Suprapubic skin (tissue), 4 donors: Measurements from ENCODE around the gene UBE2A. TPM values are rescaled to one million over a fixed set of nuclear protein-coding genes. Genes with fewer than 3 reads are reported as not detected.
A peak's percentile ranks its signal among the peaks of the same experiment; 100 is the strongest.

Experiments
- DNase-seq, 2 donors: peaks; one replicate each; pipeline ENCODE4 v3.0.0-alpha.2; 2019; ENCODE audit warnings: low spot score in 2 of 2
- H3K27ac ChIP-seq: fragments of 200-600 bp; sonication (generic); one replicate; pipeline ENCODE4 v1.5.1; 2019
- H3K27me3 ChIP-seq: fragments of 200-600 bp; sonication (generic); one replicate; pipeline ENCODE4 v1.5.1; 2019
- H3K36me3 ChIP-seq: fragments of 200-600 bp; sonication (generic); one replicate; pipeline ENCODE4 v1.5.1; 2019
- H3K4me1 ChIP-seq: fragments of 200-600 bp; sonication (generic); one replicate; pipeline ENCODE4 v1.5.1; 2019
- H3K4me3 ChIP-seq: fragments of 200-600 bp; sonication (generic); one replicate; pipeline ENCODE4 v1.5.1; 2019; ENCODE audit warnings: mild to moderate bottlenecking
- H3K9me3 ChIP-seq: fragments of 200-600 bp; sonication (generic); one replicate; pipeline ENCODE4 v1.5.1; 2019
- CTCF ChIP-seq, 2 donors: fragments of 200-600 bp in 1 of 2; fragments of 450-650 bp in 1 of 2; sonication (generic) in 1 of 2; IDR thresholded peaks; one replicate each; pipeline ENCODE4 v1.5.1; 2016 to 2019; ENCODE audit warnings: antibody characterized with exemption in 2 of 2, mild to moderate bottlenecking in 1 of 2, moderate library complexity in 1 of 2
- EP300 ChIP-seq: sonication (generic); formaldehyde crosslinking; IDR thresholded peaks from one replicate; pipeline ENCODE4 v1.6.1; 2017; ENCODE audit warnings: antibody characterized with exemption
- POLR2A ChIP-seq, 2 donors: fragments of 450-650 bp; IDR thresholded peaks; one replicate each; pipeline ENCODE4 v1.6.1; 2017; ENCODE audit warnings: antibody characterized with exemption in 2 of 2, mild to moderate bottlenecking in 2 of 2, moderate library complexity in 2 of 2
- POLR2AphosphoS5 ChIP-seq, 3 donors: sonication (generic); formaldehyde crosslinking; IDR thresholded peaks; one replicate each; pipeline ENCODE4 v1.6.1; 2017; ENCODE audit warnings: antibody characterized with exemption in 3 of 3
- WGBS: methylation state at CpG from one replicate; pipeline ENCODE4 v1.1.5; 2018; 5-methylcytosine and 5-hydroxymethylcytosine counted together
- total RNA-seq, 4 donors: library from RNA; depleted of rRNA; stranded (reverse); fragments of >200 nt; gene quantifications; one replicate each; pipeline ENCODE4 v1.1.0, GENCODE V29; 2016

Gene UBE2A
- total RNA-seq, 4 donors from 2014 or later, result 22.1 to 32.7 (median 28.8) TPM

GRCh38 chrX:119607018-119607389, 32.6 kb downstream of the UBE2A start:
- H3K36me3 ChIP-seq, result no peaks in the 10 kb centered on the region
- TF ChIP-seq EP300 (no peak), POLR2AphosphoS5 (IDR thresholded peaks at IDR 0.05) (no peak), CTCF (IDR thresholded peaks at IDR 0.05) (no peak), POLR2A (IDR thresholded peaks at IDR 0.05) (no peak)
- peak overlapping the region; percentile 85 for H3K27ac ChIP-seq
- peak overlapping the region; percentile 73 for H3K4me3 ChIP-seq
- H3K9me3 ChIP-seq, result no peaks in the 10 kb centered on the region
- 61% methylated on average over 7 of the region's 7 CpGs for WGBS
- H3K4me1 ChIP-seq, result peaks cover 5% of the 10 kb centered on the region
- no peaks in the 10 kb centered on the region for H3K27me3 ChIP-seq
- DNase-seq, result no peak

- Histone ChIP-seq H3K27ac (no peak overlapping the region), H3K4me1 (no peaks in the 10 kb centered on the region), H3K27me3 (no peaks in the 10 kb centered on the region), H3K36me3 (no peaks in the 10 kb centered on the region), H3K9me3 (no peaks in the 10 kb centered on the region), H3K4me3 (no peak overlapping the region)
- TF ChIP-seq POLR2A (IDR thresholded peaks at IDR 0.05), result no peak
- no peak for TF ChIP-seq EP300
- TF ChIP-seq CTCF (IDR thresholded peaks at IDR 0.05), result no peak
- TF ChIP-seq POLR2AphosphoS5 (IDR thresholded peaks at IDR 0.05), result no peak
- no peak for DNase-seq
- WGBS, result 88% methylated on average over 13 of the region's 13 CpGs
These were observed 40.4 kb downstream of the UBE2A start for GRCh38 chrX:119614776-119615175.

GRCh38 chrX:119617517-119618164, 43.3 kb downstream of the UBE2A start:
- TF ChIP-seq EP300, result no peak
- no peak for TF ChIP-seq CTCF (IDR thresholded peaks at IDR 0.05)
- no peak for TF ChIP-seq POLR2AphosphoS5 (IDR thresholded peaks at IDR 0.05)
- no peak for TF ChIP-seq POLR2A (IDR thresholded peaks at IDR 0.05)
- Histone ChIP-seq H3K36me3 (no peaks in the 10 kb centered on the region), H3K4me3 (no peak overlapping the region), H3K27me3 (no peaks in the 10 kb centered on the region), H3K4me1 (no peaks in the 10 kb centered on the region), H3K9me3 (no peaks in the 10 kb centered on the region), H3K27ac (no peak overlapping the region)
- WGBS, result 61% methylated on average over 15 of the region's 15 CpGs
- DNase-seq, result no peak

GRCh38 chrX:119618439-119618838, 44.1 kb downstream of the UBE2A start:
- no peaks in the 10 kb centered on the region for H3K4me1 ChIP-seq
- no peak overlapping the region for H3K27ac ChIP-seq
- no peaks in the 10 kb centered on the region for H3K27me3 ChIP-seq
- no peak for DNase-seq
- no peak overlapping the region for H3K4me3 ChIP-seq
- TF ChIP-seq POLR2A (IDR thresholded peaks at IDR 0.05), result no peak
- TF ChIP-seq CTCF (IDR thresholded peaks at IDR 0.05), result no peak
- no peak for TF ChIP-seq POLR2AphosphoS5 (IDR thresholded peaks at IDR 0.05)
- TF ChIP-seq EP300, result no peak
- 76% methylated on average over 5 of the region's 5 CpGs for WGBS
- no peaks in the 10 kb centered on the region for H3K9me3 ChIP-seq
- H3K36me3 ChIP-seq, result no peaks in the 10 kb centered on the region

- Histone ChIP-seq H3K36me3 (no peaks in the 10 kb centered on the region), H3K27ac (no peak overlapping the region), H3K4me3 (no peak overlapping the region), H3K9me3 (no peaks in the 10 kb centered on the region), H3K4me1 (no peaks in the 10 kb centered on the region), H3K27me3 (no peaks in the 10 kb centered on the region)
- no peak for TF ChIP-seq POLR2AphosphoS5 (IDR thresholded peaks at IDR 0.05)
- no peak for TF ChIP-seq EP300
- TF ChIP-seq POLR2A (IDR thresholded peaks at IDR 0.05), result no peak
- TF ChIP-seq CTCF (IDR thresholded peaks at IDR 0.05), result no peak
- DNase-seq, result no peak
- 61% methylated on average over 9 of the region's 9 CpGs for WGBS
These were observed 48.2 kb downstream of the UBE2A start for GRCh38 chrX:119622356-119623232.
